Measurements from ENCODE around the gene PDGFD.

PDGFD gene

GRCh38 chr11:103898577-103899336 lies 265.2 kb downstream of the PDGFD start:
- Mint-ChIP-seq H3K9me3 (no peaks in the 10 kb centered on the region), H3K4me1 (no peaks in the 10 kb centered on the region), H3K27ac (no peak overlapping the region), H3K4me3 (no peak overlapping the region), H3K27me3 (no peaks in the 10 kb centered on the region)
- DNase-seq (no peak), ATAC-seq (no peak)

GRCh38 chr11:103898065-103898464 lies 265.9 kb downstream of the PDGFD start:
- ATAC-seq: no peak
- no peak for DNase-seq
- H3K27me3 Mint-ChIP-seq: no peaks in the 10 kb centered on the region
- peaks cover 0 to 1% of the 10 kb centered on the region in 2 donors for H3K9me3 Mint-ChIP-seq
- H3K4me3 Mint-ChIP-seq: no peak overlapping the region
- no peaks in the 10 kb centered on the region for H3K4me1 Mint-ChIP-seq
- H3K27ac Mint-ChIP-seq: no peak overlapping the region

DNA sequence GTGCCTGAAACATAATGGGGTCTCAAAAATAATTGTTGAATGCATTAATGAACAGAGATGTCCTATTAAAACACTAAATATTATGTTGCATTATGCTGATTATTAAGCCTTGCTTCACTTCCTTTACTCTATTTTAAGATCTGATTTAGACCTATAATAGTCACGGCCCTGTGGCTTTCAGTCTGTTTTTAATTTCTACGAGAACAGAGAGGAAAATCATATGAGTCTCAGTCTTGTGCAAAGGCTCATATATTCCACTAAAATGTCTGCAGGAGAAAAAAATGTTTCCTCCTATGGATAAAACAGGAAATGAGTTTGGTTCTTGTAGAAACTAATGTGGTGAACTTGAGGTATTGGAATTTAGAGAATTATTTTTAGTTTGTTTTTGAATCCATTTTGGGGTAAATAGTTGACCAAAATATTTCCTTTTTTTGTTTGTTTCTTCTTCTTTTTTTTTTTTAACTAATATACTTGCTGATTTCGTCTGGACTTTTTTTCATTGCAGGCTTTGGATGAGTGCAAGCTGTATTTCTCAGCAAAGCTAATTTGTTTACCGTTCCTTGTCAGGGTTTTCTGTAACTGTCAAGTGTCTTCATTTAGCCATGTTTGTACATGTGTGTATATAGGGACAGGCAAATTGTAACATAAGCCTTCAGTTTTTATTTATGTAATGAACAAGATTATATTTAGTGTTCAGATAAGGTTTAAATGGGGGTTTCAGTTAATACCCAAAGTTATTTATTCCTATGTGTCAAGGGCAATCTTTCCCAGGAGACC lies 266.6 kb downstream of the PDGFD start:
- no peak overlapping the region for H3K27ac Mint-ChIP-seq
- H3K9me3 Mint-ChIP-seq: peaks cover 0 to 5% of the 10 kb centered on the region in 2 donors
- ATAC-seq (no peak), DNase-seq (no peak)
- no peaks in the 10 kb centered on the region for H3K4me1 Mint-ChIP-seq
- H3K4me3 Mint-ChIP-seq: no peak overlapping the region
- H3K27me3 Mint-ChIP-seq: no peaks in the 10 kb centered on the region

DNA sequence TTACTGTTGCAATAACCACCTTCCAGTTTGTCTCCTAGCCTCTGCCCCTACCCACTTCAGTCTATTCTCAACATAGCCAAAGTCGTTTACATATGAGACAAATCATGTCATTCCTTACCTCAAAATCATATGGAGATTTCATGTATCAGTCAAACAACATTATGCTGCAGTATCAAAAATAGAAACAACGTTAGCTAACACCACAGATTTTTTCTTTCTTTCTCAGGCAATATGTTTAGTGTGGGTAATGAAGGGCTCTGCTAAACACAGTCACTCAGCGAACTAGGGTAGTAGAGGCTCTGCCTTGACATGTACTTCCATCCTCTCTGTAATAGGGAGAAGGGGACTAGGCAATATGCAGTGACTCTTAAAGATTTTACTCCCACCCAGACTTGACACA lies 268.8 kb downstream of the PDGFD start:
- Mint-ChIP-seq H3K27me3 (no peaks in the 10 kb centered on the region), H3K4me1 (no peaks in the 10 kb centered on the region), H3K9me3 (peaks cover 6 to 8% of the 10 kb centered on the region in 2 donors), H3K4me3 (no peak overlapping the region), H3K27ac (no peak overlapping the region)
- no peak for DNase-seq
- ATAC-seq: no peak

- no peak overlapping the region for H3K4me3 Mint-ChIP-seq
- no peaks in the 10 kb centered on the region for H3K27me3 Mint-ChIP-seq
- no peak for DNase-seq
- peaks cover 8 to 10% of the 10 kb centered on the region in 2 donors for H3K9me3 Mint-ChIP-seq
- H3K27ac Mint-ChIP-seq: no peak overlapping the region
- H3K4me1 Mint-ChIP-seq: no peaks in the 10 kb centered on the region
- no peak for ATAC-seq
Observed at GRCh38 chr11:103894673-103895072, 269.3 kb downstream of the PDGFD start.

DNA sequence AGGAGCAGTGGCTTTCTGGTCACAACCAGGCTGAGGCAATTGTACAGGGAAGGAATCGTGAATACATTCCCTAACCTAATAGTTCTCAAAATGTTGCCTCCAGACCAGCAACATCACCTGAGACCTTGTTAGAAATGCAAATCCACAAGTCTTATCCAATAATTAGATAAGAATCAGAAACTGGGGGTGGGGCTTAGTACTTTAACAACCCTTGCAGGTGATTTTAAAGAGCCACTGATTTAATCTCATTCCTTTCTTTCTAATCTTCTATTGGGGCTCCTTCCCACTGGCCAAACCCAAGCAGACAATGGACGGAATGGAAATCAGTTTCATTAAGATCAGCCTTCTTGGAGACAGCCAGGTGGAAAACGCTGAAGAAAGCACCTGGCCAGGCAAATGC lies 269.9 kb downstream of the PDGFD start:
- DNase-seq: no peak
- H3K9me3 Mint-ChIP-seq: peaks cover 8 to 10% of the 10 kb centered on the region in 2 donors

GRCh38 chr11:103893371-103893770 lies 270.6 kb downstream of the PDGFD start:
- ATAC-seq (no peak), DNase-seq (no peak)
- H3K27me3 Mint-ChIP-seq: no peaks in the 10 kb centered on the region
- H3K4me3 Mint-ChIP-seq: no peak overlapping the region
- peaks cover 8 to 10% of the 10 kb centered on the region in 2 donors for H3K9me3 Mint-ChIP-seq
- H3K27ac Mint-ChIP-seq: no peak overlapping the region
- no peaks in the 10 kb centered on the region for H3K4me1 Mint-ChIP-seq

More for the DNA sequence above, 269.9 kb downstream of the PDGFD start:
- H3K4me3 Mint-ChIP-seq: no peak overlapping the region
- H3K27me3 Mint-ChIP-seq: no peaks in the 10 kb centered on the region
- H3K27ac Mint-ChIP-seq: no peak overlapping the region
- ATAC-seq: no peak
- no peaks in the 10 kb centered on the region for H3K4me1 Mint-ChIP-seq

- no peak overlapping the region for H3K27ac Mint-ChIP-seq
Observed at GRCh38 chr11:103892603-103893002, 271.3 kb downstream of the PDGFD start.

DNA sequence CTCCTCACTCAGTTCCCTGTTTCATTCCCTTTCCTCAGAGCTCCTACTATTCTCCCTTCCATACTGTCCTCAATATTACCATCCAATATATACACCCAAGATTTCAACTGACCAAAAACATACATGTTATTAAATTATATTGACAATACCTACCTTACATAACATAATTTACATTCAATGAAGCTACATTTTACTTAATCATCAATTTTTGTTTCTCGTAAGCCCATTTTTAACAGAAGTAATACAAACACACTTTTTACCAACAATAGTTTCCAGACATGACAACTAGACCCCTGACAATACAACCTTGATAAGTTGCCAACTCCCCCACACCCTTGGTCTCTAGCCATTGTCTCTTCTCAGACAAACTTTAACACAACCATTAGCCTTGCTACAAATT lies 273.3 kb downstream of the PDGFD start:
- H3K4me3 Mint-ChIP-seq: no peak overlapping the region
- H3K27ac Mint-ChIP-seq: no peak overlapping the region
- no peak for DNase-seq
- H3K27me3 Mint-ChIP-seq: no peaks in the 10 kb centered on the region
- no peak for ATAC-seq
- H3K9me3 Mint-ChIP-seq: peaks cover 8 to 10% of the 10 kb centered on the region in 2 donors
- H3K4me1 Mint-ChIP-seq: no peaks in the 10 kb centered on the region

More at GRCh38 chr11:103892603-103893002, 271.3 kb downstream of the PDGFD start:
- ATAC-seq: no peak
- Mint-ChIP-seq H3K27me3 (no peaks in the 10 kb centered on the region), H3K4me3 (no peak overlapping the region), H3K9me3 (peaks cover 8 to 10% of the 10 kb centered on the region in 2 donors), H3K4me1 (no peaks in the 10 kb centered on the region)
- no peak for DNase-seq

DNA sequence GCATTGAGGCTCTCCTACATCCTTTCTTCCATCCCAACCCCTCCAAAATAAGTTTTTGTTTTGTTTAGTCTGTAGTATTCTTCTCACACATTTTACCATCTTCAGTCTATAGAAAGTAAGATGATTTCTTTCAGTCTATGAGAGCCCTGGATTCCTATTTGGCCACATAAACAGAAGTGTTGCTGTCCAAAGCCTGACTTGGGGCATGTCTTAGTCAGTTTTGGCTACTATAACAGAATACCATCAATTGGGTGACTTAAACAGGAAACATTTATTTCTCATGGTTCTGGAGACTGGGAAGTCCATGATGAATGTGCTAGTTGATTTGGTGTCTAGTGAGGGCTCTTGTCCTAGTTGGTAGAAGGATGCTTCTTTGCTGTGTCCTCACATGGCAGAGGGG lies 274.3 kb downstream of the PDGFD start:
- no peaks in the 10 kb centered on the region for H3K27me3 Mint-ChIP-seq
- DNase-seq (no peak), ATAC-seq (no peak)
- H3K4me3 Mint-ChIP-seq: no peak overlapping the region
- no peak overlapping the region for H3K27ac Mint-ChIP-seq
- H3K9me3 Mint-ChIP-seq: peaks cover 8 to 10% of the 10 kb centered on the region in 2 donors
- no peaks in the 10 kb centered on the region for H3K4me1 Mint-ChIP-seq

- no peaks in the 10 kb centered on the region for H3K27me3 Mint-ChIP-seq
- H3K4me1 Mint-ChIP-seq: no peaks in the 10 kb centered on the region
- H3K27ac Mint-ChIP-seq: no peak overlapping the region
- H3K4me3 Mint-ChIP-seq: no peak overlapping the region
- ATAC-seq (no peak), DNase-seq (no peak)
- H3K9me3 Mint-ChIP-seq: peaks cover 8 to 10% of the 10 kb centered on the region in 2 donors
Observed at GRCh38 chr11:103888541-103888951, 275.4 kb downstream of the PDGFD start.

DNA sequence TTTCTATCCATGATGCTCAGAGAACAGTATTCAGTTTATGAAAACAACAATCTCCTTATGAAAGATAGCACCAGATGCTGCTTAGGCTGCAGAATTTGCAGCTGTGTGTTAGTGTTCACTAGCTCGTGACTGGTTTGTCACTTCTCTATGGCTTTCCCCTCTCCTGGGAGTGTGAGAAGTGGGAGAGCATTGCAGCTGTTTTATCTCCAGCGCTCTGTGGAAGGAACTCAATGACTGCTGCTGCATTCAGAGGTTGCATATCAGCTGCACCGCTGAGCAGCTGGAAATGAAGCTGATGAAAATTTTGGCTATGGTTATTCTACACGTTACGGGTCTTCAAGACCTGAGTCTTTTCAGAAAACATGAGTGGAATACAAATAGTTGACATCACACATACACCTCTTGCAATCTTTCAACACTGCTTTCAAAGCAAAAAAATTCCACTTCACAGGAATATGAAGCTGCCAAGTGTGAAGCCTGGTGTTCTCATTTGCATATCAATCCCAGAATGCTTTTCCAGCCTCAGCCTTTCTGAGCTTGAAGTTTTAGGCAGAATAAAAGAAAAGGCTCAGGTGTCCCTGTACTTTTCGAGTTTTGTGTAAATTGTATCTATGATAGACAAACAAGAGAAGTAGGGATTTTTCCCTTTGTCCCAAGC lies 276.8 kb downstream of the PDGFD start:
- Mint-ChIP-seq H3K27me3 (no peaks in the 10 kb centered on the region), H3K4me3 (no peak overlapping the region), H3K4me1 (no peaks in the 10 kb centered on the region), H3K27ac (no peak overlapping the region), H3K9me3 (peaks cover 5 to 8% of the 10 kb centered on the region in 2 donors)
- ATAC-seq: no peak
- DNase-seq: no peak

- Mint-ChIP-seq H3K27me3 (no peaks in the 10 kb centered on the region), H3K9me3 (no peaks in the 10 kb centered on the region), H3K27ac (no peak overlapping the region), H3K4me1 (no peaks in the 10 kb centered on the region), H3K4me3 (no peak overlapping the region)
- DNase-seq (no peak), ATAC-seq (no peak)
Observed at GRCh38 chr11:103883856-103884255, 280.1 kb downstream of the PDGFD start.

GRCh38 chr11:103883291-103883690 lies 280.7 kb downstream of the PDGFD start:
- no peak overlapping the region for H3K4me3 Mint-ChIP-seq
- DNase-seq (no peak), ATAC-seq (no peak)
- no peaks in the 10 kb centered on the region for H3K4me1 Mint-ChIP-seq
- H3K27me3 Mint-ChIP-seq: no peaks in the 10 kb centered on the region
- H3K27ac Mint-ChIP-seq: no peak overlapping the region
- H3K9me3 Mint-ChIP-seq: no peaks in the 10 kb centered on the region

DNA sequence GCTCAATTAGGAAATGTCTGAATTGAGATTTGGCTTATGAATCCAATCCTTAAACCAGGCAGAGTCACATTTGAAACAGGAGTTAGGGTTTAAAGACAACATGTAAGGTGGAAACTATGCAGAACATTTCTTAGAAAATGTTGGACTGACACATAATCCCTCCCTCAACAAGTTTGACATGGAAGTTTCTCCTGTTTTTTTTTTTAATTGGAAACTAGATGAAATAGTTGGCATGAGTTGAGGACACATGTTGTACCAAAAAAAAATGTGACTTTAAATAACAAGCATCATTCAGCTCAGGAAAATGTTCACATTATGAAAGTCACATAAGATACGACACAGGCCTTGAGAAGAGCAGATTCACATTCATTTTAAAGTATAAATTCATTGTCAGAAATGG lies 282.4 kb downstream of the PDGFD start:
- DNase-seq (no peak), ATAC-seq (no peak)
- no peaks in the 10 kb centered on the region for H3K9me3 Mint-ChIP-seq
- no peak overlapping the region for H3K4me3 Mint-ChIP-seq
- no peak overlapping the region for H3K27ac Mint-ChIP-seq
- no peaks in the 10 kb centered on the region for H3K27me3 Mint-ChIP-seq
- H3K4me1 Mint-ChIP-seq: no peaks in the 10 kb centered on the region

DNA sequence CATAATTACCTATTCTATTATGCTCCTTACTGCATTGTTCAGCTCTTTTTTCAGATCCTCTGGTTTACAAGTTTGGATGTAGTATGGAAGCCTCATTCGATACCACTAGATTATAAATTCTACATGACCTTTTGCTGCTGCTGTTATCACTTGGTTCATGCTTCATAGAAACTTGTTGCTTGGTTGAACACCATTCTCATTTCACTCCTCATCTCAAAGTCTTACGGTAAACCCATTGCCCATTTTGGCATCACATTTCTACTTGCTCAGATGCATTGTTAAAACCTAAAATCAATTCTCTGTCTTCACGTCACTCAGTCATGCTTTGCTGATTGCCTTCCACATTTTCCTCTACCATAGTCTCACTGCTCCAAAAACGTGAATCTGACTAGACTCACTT lies 283.0 kb downstream of the PDGFD start:
- ATAC-seq: no peak
- Mint-ChIP-seq H3K9me3 (no peaks in the 10 kb centered on the region), H3K4me1 (no peaks in the 10 kb centered on the region), H3K4me3 (no peak overlapping the region), H3K27ac (no peak overlapping the region), H3K27me3 (no peaks in the 10 kb centered on the region)
- no peak for DNase-seq

Data from stimulated activated naive CD8-positive, alpha-beta T cell treated with anti-CD3 and anti-CD28 coated beads, Interleukin-15, amount 100 ng/mL, for 72 hours (primary cell).